Peyer's patch (tissue), 4 donors: ENCODE results near the gene PIGL.
"Not testable (repeated sequence)": the region's sequence is repeated elsewhere in the genome, so short reads cannot be mapped to it uniquely, and the experiment has no call there.

Source experiments
- CTCF ChIP-seq, 6 experiments: fragments of 450-650 bp in 4 of 6; fragments of 200-600 bp in 2 of 6; sonication (generic) in 1 of 6; IDR thresholded peaks; one replicate each; pipeline ENCODE4 v1.5.1; 2017 to 2019; ENCODE audit warnings: antibody characterized with exemption in 6 of 6, mild to moderate bottlenecking in 3 of 6, moderate library complexity in 1 of 6
- POLR2A ChIP-seq, 2 donors: fragments of 450-650 bp; IDR thresholded peaks; one replicate each; pipeline ENCODE4 v1.5.1; 2017; ENCODE audit warnings: antibody characterized with exemption in 2 of 2, mild to moderate bottlenecking in 2 of 2, moderate library complexity in 2 of 2

- not testable (repeated sequence) for TF ChIP-seq POLR2A, CTCF (IDR thresholded peaks at IDR 0.05)
Measured at GRCh38 chr17:16229912-16230561, 13.0 kb downstream of the PIGL start.
